HL-60 (cell line): ENCODE data around the gene UTF1.

Experiments
- CTCF ChIP-seq: IDR thresholded peaks from one replicate; pipeline ENCODE4 v1.5.1; 2011; ENCODE audit warnings: low read length, control low read depth, inconsistent platforms; ENCODE audit not compliant: insufficient read depth
- GABPA ChIP-seq: IDR thresholded peaks from 2 replicates; pipeline ENCODE4 v1.6.1; 2012; ENCODE audit warnings: low read depth
- POLR2AphosphoS5 ChIP-seq: IDR thresholded peaks from 2 replicates; pipeline ENCODE4 v1.6.1; 2012; ENCODE audit warnings: low read depth
- REST ChIP-seq: IDR thresholded peaks from 2 replicates; pipeline ENCODE4 v1.6.1; 2012; ENCODE audit warnings: low read depth; ENCODE audit not compliant: insufficient replicate concordance
- SPI1 ChIP-seq: IDR thresholded peaks from 2 replicates; pipeline ENCODE4 v1.6.1; 2012; ENCODE audit warnings: low read depth, mild to moderate bottlenecking, borderline replicate concordance

- TF ChIP-seq CTCF (no peak), SPI1 (peak; percentile 17; the same call in 1 of the 2 replicates), REST (no peak), GABPA (no peak), POLR2AphosphoS5 (no peak)
Measured at GRCh38 chr10:133225707-133226191, 4.3 kb upstream of the UTF1 start.
